Adrenal gland (tissue), 5 donors: ENCODE measurements around the gene KLRF2.

Source experiments
- POLR2A ChIP-seq, 2 donors: fragments of 450-650 bp; IDR thresholded peaks; one replicate each; pipeline ENCODE4 v1.6.1; 2017; ENCODE audit warnings: antibody characterized with exemption in 2 of 2, mild to moderate bottlenecking in 2 of 2, moderate library complexity in 1 of 2
- TF ChIP-seq, protein P1 (sequence below), 6 experiments: fragments of 450-650 bp in 4 of 6; fragments of 200-600 bp in 2 of 6; sonication (generic) in 1 of 6; IDR thresholded peaks; 1 replicate in 5 of 6; 2 replicates in 1 of 6; pipeline versions ENCODE4 v1.5.1 to v1.8.0; 2016 to 2021; ENCODE audit warnings: antibody characterized with exemption in 6 of 6, mild to moderate bottlenecking in 2 of 6, moderate library complexity in 1 of 6
- donor health status: DM: no; HTN: no; CAD: no.

DNA sequence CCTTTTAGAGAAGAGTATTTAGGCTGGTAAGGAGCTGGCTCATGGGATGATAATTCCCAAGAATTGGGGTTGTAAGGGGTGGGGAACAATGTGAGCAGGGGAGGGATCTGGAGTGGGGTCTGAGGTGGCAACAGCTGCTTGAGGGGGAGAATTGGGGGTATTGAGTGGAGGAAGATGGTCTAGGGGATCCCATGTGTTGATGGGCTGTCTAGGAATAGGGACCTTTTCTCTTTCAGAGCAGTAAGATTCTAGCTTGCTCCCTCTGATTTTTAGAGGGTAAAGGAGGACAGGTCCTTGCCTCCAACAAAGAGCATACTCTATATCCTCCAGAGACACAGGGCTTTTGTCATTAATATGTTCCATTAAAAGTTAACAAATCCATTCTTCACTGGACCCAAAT, 28.4 kb downstream of the KLRF2 start:
- TF ChIP-seq, protein P1, sequence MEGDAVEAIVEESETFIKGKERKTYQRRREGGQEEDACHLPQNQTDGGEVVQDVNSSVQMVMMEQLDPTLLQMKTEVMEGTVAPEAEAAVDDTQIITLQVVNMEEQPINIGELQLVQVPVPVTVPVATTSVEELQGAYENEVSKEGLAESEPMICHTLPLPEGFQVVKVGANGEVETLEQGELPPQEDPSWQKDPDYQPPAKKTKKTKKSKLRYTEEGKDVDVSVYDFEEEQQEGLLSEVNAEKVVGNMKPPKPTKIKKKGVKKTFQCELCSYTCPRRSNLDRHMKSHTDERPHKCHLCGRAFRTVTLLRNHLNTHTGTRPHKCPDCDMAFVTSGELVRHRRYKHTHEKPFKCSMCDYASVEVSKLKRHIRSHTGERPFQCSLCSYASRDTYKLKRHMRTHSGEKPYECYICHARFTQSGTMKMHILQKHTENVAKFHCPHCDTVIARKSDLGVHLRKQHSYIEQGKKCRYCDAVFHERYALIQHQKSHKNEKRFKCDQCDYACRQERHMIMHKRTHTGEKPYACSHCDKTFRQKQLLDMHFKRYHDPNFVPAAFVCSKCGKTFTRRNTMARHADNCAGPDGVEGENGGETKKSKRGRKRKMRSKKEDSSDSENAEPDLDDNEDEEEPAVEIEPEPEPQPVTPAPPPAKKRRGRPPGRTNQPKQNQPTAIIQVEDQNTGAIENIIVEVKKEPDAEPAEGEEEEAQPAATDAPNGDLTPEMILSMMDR (IDR thresholded peaks at IDR 0.05), result no peak
- no peak for TF ChIP-seq POLR2A (IDR thresholded peaks at IDR 0.05)
